NB4 (cell line): ENCODE measurements around the gene SEZ6.

Experiments
- CTCF ChIP-seq: IDR thresholded peaks from one replicate; pipeline ENCODE4 v1.5.1; 2012; ENCODE audit warnings: low read depth, low read length
- MAX ChIP-seq: IDR thresholded peaks from 2 replicates; pipeline ENCODE4 v1.6.1; 2011; ENCODE audit warnings: low read depth, low read length
- POLR2A ChIP-seq: IDR thresholded peaks from 2 replicates; pipeline ENCODE4 v1.6.1; 2011; ENCODE audit warnings: mild to moderate bottlenecking; ENCODE audit not compliant: insufficient read length; ENCODE audit errors: extremely low read depth

- no peak for TF ChIP-seq CTCF
- no peak for TF ChIP-seq POLR2A
- no peak for TF ChIP-seq MAX
Observed at GRCh38 chr17:29054835-29055234, 49.0 kb upstream of the SEZ6 start.
